NCI-H526 (cell line): ENCODE results near the gene LTO1.

Experiments
- DNase-seq, 2 experiments: peaks; one replicate each; lab custom pipeline; 2025; lab: John Stamatoyannopoulos, UW

The LTO1 gene

GRCh38 chr11:69677749-69678148, 2.6 kb upstream of the LTO1 start:
- no peak for DNase-seq

- no peak for DNase-seq
These were observed 777 bp downstream of the LTO1 start for GRCh38 chr11:69674267-69674885.

GRCh38 chr11:69671734-69672465, 3.3 kb downstream of the LTO1 start:
- no peak for DNase-seq

- DNase-seq: peak; percentile 66 to 91
These were observed 4.9 kb downstream of the LTO1 start for GRCh38 chr11:69670158-69670845.

GRCh38 chr11:69669486-69669885, 5.7 kb downstream of the LTO1 start:
- no peak for DNase-seq

GRCh38 chr11:69667619-69668604, 7.2 kb downstream of the LTO1 start:
- DNase-seq: no peak

GRCh38 chr11:69666752-69667536, 8.2 kb downstream of the LTO1 start:
- no peak for DNase-seq

- no peak for DNase-seq
These were observed 8.9 kb downstream of the LTO1 start for GRCh38 chr11:69666261-69666660.

- no peak for DNase-seq
These were observed 9.5 kb downstream of the LTO1 start for GRCh38 chr11:69665669-69666068.

GRCh38 chr11:69664901-69665300, 10.3 kb downstream of the LTO1 start:
- DNase-seq: no peak

- no peak for DNase-seq
These were observed 10.9 kb downstream of the LTO1 start for GRCh38 chr11:69664103-69664775.

GRCh38 chr11:69663326-69663725, 11.8 kb downstream of the LTO1 start:
- DNase-seq: no peak

- no peak for DNase-seq
These were observed 12.3 kb downstream of the LTO1 start for GRCh38 chr11:69662806-69663205.

GRCh38 chr11:69662021-69662698, 13.0 kb downstream of the LTO1 start:
- no peak for DNase-seq

GRCh38 chr11:69661413-69661715, 13.8 kb downstream of the LTO1 start:
- DNase-seq: no peak

- DNase-seq: no peak
These were observed 15.1 kb downstream of the LTO1 start for GRCh38 chr11:69660001-69660500.

GRCh38 chr11:69659591-69659990, 15.6 kb downstream of the LTO1 start:
- DNase-seq: no peak

GRCh38 chr11:69658626-69659450, 16.3 kb downstream of the LTO1 start:
- DNase-seq: no peak
